Karpas-422 (cell line): ENCODE data around the gene CLTA. TPM values are rescaled to one million over a fixed set of nuclear protein-coding genes. Genes with fewer than 3 reads are reported as not detected.
"Not testable (repeated sequence)": the region's sequence is repeated elsewhere in the genome, so short reads cannot be mapped to it uniquely, and the experiment has no call there.

ENCODE experiments used
- DNase-seq: peaks from one replicate; pipeline ENCODE4 v3.0.0-alpha.2; 2015
- H2AFZ ChIP-seq: fragments of 200-600 bp; sonication (generic); 2 replicates; pipeline ENCODE4 v1.6.1; 2014; ENCODE audit warnings: antibody characterized with exemption, low read length, mixed read lengths
- H3K27ac ChIP-seq: fragments of 200-600 bp; sonication (generic); 2 replicates; pipeline ENCODE4 v1.5.1; 2014; ENCODE audit warnings: mild to moderate bottlenecking, low read length, moderate library complexity
- H3K27me3 ChIP-seq: fragments of 200-600 bp; sonication (generic); 2 replicates; pipeline ENCODE4 v1.6.1; 2014; ENCODE audit warnings: low read length, mixed read lengths
- H3K36me3 ChIP-seq: fragments of 200-600 bp; sonication (generic); 2 replicates; pipeline ENCODE4 v1.6.1; 2014; ENCODE audit warnings: low read length, mixed read lengths; ENCODE audit not compliant: insufficient read depth
- H3K4me1 ChIP-seq: fragments of 200-600 bp; sonication (generic); 2 replicates; pipeline ENCODE4 v1.6.1; 2014; ENCODE audit warnings: mild to moderate bottlenecking, low read length, mixed read lengths
- H3K4me2 ChIP-seq: fragments of 200-600 bp; sonication (generic); 2 replicates; pipeline ENCODE4 v1.6.1; 2014; ENCODE audit warnings: low read length, low read depth, mild to moderate bottlenecking; ENCODE audit not compliant: poor library complexity, severe bottlenecking
- H3K4me3 ChIP-seq: fragments of 200-600 bp; sonication (generic); 2 replicates; pipeline ENCODE4 v1.5.1; 2014; ENCODE audit warnings: mild to moderate bottlenecking, antibody characterized with exemption, low read length, mixed read lengths
- H3K79me2 ChIP-seq: fragments of 200-600 bp; sonication (generic); 2 replicates; pipeline ENCODE4 v1.6.1; 2014; ENCODE audit warnings: mild to moderate bottlenecking, low read length, mixed read lengths
- H3K9ac ChIP-seq: fragments of 200-600 bp; sonication (generic); 2 replicates; pipeline ENCODE4 v1.6.0; 2014; ENCODE audit warnings: low read length
- H3K9me2 ChIP-seq: fragments of 200-600 bp; sonication (generic), shearing (Covaris generic); replicated peaks from 2 replicates; pipeline ENCODE4 v1.6.0; 2014; ENCODE audit warnings: mild to moderate bottlenecking, low read length, moderate library complexity; ENCODE audit not compliant: insufficient read depth
- H3K9me3 ChIP-seq: fragments of 300-700, 200-600 bp; sonication (generic); 2 replicates; pipeline ENCODE4 v1.6.1; 2014; ENCODE audit warnings: low read length, mixed read lengths
- H4K20me1 ChIP-seq: fragments of 200-600 bp; sonication (generic); 2 replicates; pipeline ENCODE4 v1.6.1; 2014; ENCODE audit warnings: mild to moderate bottlenecking, antibody characterized with exemption, low read length, low read depth; ENCODE audit not compliant: insufficient read depth
- total RNA-seq: library from RNA; depleted of rRNA; stranded (reverse); fragments of >200 nt; shearing (Covaris generic); gene quantifications from 2 replicates; pipeline ENCODE4 v1.2.3, GENCODE V29; 2014; ENCODE audit warnings: low replicate concordance

Gene CLTA
- total RNA-seq, 1 experiment from 2014 or later: 147 TPM

DNA sequence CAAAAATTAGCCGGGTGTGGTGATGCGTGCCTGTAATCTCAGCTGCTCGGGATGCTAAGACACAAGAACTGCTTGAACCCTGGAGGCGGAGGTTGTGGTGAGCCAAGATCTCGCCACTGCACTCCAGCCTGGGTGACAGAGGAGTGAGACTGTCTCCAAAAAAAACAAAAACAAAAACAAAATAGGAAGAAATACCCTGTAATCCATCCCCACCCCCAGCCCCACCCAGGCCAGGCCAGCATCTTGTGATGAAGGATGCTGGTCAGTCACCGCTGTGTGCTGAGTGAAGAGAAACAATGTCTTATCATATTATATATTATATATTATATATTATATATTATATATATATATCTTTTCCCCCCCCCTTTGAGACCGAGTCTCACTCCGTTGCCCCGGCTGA, 37.0 kb upstream of the CLTA start:
- peaks cover 9% of the 10 kb centered on the region for H3K4me1 ChIP-seq

DNA sequence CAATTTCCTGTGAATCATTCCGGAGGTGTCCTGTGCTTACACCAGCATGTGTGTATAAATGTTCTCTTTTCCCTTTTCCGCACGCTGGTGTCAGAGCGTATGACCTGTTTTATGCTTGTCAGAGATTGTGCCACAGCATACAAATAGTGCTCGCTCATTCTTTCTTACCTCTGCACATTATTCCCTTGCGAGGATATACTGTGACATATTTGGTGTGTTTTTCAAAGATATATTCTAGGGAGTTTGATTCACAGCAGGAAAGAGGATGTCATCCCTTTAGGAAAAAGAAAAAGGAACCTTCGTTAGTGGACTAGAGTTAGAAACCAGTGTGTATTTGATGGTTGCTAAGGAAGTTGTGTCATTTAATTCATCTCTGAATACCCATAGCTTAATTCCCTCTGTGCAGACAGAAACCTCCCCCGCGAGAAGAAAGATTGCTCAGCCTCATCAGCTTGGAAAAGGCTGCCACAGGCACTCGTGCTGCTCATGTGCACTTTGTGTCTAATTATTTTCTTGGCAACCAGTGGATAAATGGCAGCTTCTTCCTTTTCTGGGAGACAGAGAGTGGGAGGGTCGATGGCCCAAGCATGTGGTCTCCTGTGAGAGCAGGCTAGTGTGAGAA, 36.3 kb upstream of the CLTA start:
- Histone ChIP-seq H3K4me1 (peaks cover 9% of the 10 kb centered on the region), H2AFZ (no peak overlapping the region), H3K27ac (no peak overlapping the region)

More for the DNA sequence above, 37.0 kb upstream of the CLTA start:
- Histone ChIP-seq H3K36me3 (no peaks in the 10 kb centered on the region), H3K27ac (no peak overlapping the region), H3K4me3 (no peak overlapping the region), H3K9ac (no peak overlapping the region), H4K20me1 (no peaks in the 10 kb centered on the region), H3K4me2 (no peak overlapping the region), H3K27me3 (no peaks in the 10 kb centered on the region), H3K9me3 (no peaks in the 10 kb centered on the region), H2AFZ (no peak overlapping the region), H3K9me2 (no peaks in the 10 kb centered on the region), H3K79me2 (no peaks in the 10 kb centered on the region)
- DNase-seq: no peak

DNA sequence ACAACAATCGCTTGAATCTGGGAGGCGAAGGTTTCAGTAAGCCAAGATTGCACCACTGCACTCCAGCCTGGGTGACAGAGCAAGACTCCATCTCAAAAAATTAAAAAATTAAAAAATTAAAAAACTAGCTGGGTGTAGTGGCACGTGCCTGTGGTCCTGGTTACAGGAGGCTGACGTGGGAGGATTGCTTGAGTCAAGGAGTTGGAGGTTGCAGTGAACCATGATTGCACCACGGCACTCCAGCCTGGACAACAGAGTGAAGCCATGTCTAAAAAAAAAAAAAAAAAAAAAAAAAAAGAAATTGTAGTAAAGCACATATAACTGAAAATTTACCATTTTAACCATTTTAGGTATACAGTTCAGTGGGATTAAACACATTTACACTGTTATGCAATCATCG, 34.6 kb upstream of the CLTA start:
- Histone ChIP-seq H3K4me1 (peaks cover 9% of the 10 kb centered on the region), H3K27ac (no peak overlapping the region), H3K36me3 (no peaks in the 10 kb centered on the region), H3K27me3 (no peaks in the 10 kb centered on the region), H4K20me1 (no peaks in the 10 kb centered on the region), H3K9ac (no peak overlapping the region), H3K79me2 (no peaks in the 10 kb centered on the region), H3K9me3 (no peaks in the 10 kb centered on the region), H2AFZ (no peak overlapping the region), H3K4me2 (no peak overlapping the region), H3K9me2 (no peaks in the 10 kb centered on the region), H3K4me3 (no peak overlapping the region)
- peak; percentile 17 for DNase-seq

More for the DNA sequence above, 36.3 kb upstream of the CLTA start:
- Histone ChIP-seq H3K9me2 (no peaks in the 10 kb centered on the region), H3K4me2 (no peak overlapping the region), H3K79me2 (no peaks in the 10 kb centered on the region), H3K9me3 (no peaks in the 10 kb centered on the region), H3K9ac (no peak overlapping the region), H3K27me3 (no peaks in the 10 kb centered on the region), H4K20me1 (no peaks in the 10 kb centered on the region), H3K36me3 (no peaks in the 10 kb centered on the region), H3K4me3 (no peak overlapping the region)
- no peak for DNase-seq

DNA sequence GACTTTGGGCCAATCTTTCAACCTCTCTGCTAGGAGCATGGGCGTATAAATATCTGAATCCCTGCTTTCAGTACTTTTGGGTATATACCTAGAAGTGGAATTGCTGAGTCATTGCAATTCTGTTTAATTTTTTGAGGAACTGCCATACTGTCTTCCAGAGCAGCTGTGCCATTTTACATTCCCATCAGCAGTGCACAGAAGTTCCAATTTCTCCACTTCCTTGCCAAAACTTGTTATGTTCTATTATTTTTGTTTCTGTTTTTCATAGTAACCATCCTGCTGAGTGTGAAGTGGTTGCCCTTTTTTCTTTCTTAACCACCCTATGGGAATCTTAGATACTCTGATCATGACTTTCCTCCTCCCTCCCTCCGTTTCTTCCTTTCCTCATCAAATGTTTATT, 32.6 kb upstream of the CLTA start:
- H3K36me3 ChIP-seq: no peaks in the 10 kb centered on the region
- no peak for DNase-seq
- no peak overlapping the region for H3K9ac ChIP-seq
- H3K4me2 ChIP-seq: no peak overlapping the region
- no peaks in the 10 kb centered on the region for H3K79me2 ChIP-seq
- no peak overlapping the region for H2AFZ ChIP-seq
- no peak overlapping the region for H3K4me3 ChIP-seq
- H3K9me2 ChIP-seq: no peaks in the 10 kb centered on the region
- no peaks in the 10 kb centered on the region for H4K20me1 ChIP-seq
- H3K27me3 ChIP-seq: no peaks in the 10 kb centered on the region
- H3K27ac ChIP-seq: no peak overlapping the region
- no peaks in the 10 kb centered on the region for H3K4me1 ChIP-seq
- no peaks in the 10 kb centered on the region for H3K9me3 ChIP-seq

DNA sequence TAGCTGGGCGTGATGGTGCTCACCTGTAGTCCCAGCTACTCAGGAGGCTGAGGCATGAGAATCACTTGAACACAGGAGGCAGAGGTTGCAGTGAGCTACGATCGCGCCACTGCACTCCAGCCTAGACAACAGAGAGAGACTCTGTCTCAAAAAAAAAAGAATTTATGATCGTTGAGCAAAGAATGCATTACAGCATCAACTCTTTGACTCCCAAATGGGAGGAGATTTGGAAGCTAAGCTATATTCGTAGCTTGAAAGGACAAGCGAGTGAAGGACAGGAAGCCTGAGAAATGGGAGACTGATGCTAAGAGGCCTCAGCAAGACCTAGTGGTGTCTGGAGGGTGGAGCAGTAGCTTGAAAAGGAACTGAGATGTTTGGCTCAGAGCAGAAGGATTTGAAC, 31.8 kb upstream of the CLTA start:
- H3K4me3 ChIP-seq: no peak overlapping the region
- H3K9me2 ChIP-seq: no peaks in the 10 kb centered on the region
- no peaks in the 10 kb centered on the region for H3K4me1 ChIP-seq
- DNase-seq: peak; percentile 15
- no peaks in the 10 kb centered on the region for H3K9me3 ChIP-seq
- H3K4me2 ChIP-seq: no peak overlapping the region
- H2AFZ ChIP-seq: no peak overlapping the region
- H3K79me2 ChIP-seq: no peaks in the 10 kb centered on the region
- H3K36me3 ChIP-seq: no peaks in the 10 kb centered on the region
- H3K27ac ChIP-seq: no peak overlapping the region
- H4K20me1 ChIP-seq: no peaks in the 10 kb centered on the region
- H3K9ac ChIP-seq: no peak overlapping the region
- H3K27me3 ChIP-seq: no peaks in the 10 kb centered on the region

DNA sequence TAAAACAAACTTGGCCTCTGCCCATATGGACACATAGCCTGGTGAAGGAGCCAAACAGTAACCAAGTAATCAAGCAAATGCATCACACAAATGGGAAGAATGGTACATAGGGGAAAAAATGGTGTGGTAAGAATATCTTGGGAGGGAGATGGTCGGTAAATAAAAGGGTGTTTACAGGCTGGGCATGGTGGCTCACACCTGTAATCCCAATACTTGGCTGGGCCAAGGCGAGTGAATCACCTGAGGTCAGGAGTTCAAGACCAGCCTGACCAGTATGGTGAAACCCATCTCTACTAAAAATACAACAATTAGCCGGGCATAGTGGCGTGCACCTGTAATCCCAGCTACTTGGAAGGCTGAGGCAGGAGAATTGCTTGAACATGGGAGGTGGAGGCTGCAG, 31.2 kb upstream of the CLTA start:
- not testable (repeated sequence) for H3K27me3 ChIP-seq

DNA sequence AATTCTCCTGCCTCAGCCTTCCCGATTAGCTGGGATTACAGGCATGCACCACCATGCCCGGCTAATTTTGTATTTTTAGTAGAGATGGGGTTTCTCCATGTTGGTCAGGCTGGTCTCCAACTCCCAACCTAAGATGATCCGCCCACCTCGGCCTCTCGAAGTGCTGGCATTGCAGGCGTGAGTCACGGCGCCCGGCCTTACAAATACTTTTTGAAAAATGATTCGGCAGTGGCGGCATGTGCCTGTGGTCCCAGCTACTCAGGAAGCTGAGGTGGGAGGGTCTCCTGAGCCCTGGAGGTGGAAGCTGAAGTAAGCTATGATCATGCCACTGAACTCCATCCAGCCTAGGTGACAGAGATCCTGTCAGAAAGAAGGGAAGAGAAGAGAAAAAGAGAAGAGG, 30.6 kb upstream of the CLTA start:
- H3K9me3 ChIP-seq, H3K9ac ChIP-seq, H3K9me2 ChIP-seq, H3K27me3 ChIP-seq, H3K27ac ChIP-seq, H3K4me2 ChIP-seq, H3K79me2 ChIP-seq, H3K36me3 ChIP-seq, H2AFZ ChIP-seq, H3K4me3 ChIP-seq, H3K4me1 ChIP-seq, H4K20me1 ChIP-seq, DNase-seq: not testable (repeated sequence)

More for the DNA sequence above, 31.2 kb upstream of the CLTA start:
- H3K79me2 ChIP-seq, H3K9ac ChIP-seq, H3K9me2 ChIP-seq, H3K4me1 ChIP-seq, H3K36me3 ChIP-seq, H4K20me1 ChIP-seq, H2AFZ ChIP-seq, H3K9me3 ChIP-seq, H3K27ac ChIP-seq, H3K4me3 ChIP-seq, DNase-seq, H3K4me2 ChIP-seq: not testable (repeated sequence)

DNA sequence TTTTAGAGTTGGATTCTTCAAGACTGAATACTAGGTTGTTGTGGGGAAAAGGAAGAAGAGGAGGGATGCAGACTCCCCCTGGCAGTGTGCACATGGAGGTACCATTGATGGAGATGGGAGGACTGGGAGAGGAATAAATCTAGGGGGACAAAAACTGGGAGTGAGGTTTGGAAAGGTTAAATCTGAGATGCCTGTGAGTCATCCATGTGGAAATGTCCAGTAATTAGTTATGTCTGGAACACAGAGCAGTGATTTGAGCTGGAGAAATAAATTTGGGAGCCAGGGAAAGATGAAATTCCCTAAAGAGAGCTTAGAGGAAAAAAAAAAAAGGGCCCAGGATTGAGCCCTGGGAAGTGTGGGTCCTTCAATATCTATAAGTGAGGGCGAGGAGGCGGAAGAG, 29.5 kb upstream of the CLTA start:
- no peaks in the 10 kb centered on the region for H3K9me2 ChIP-seq
- H3K4me2 ChIP-seq: no peak overlapping the region
- H4K20me1 ChIP-seq: no peaks in the 10 kb centered on the region
- H3K79me2 ChIP-seq: no peaks in the 10 kb centered on the region
- no peak overlapping the region for H3K9ac ChIP-seq
- H3K27ac ChIP-seq: no peak overlapping the region
- no peaks in the 10 kb centered on the region for H3K27me3 ChIP-seq
- no peak overlapping the region for H3K4me3 ChIP-seq
- no peak overlapping the region for H2AFZ ChIP-seq
- DNase-seq: no peak
- H3K4me1 ChIP-seq: peaks cover under 1% of the 10 kb centered on the region
- no peaks in the 10 kb centered on the region for H3K36me3 ChIP-seq
- no peaks in the 10 kb centered on the region for H3K9me3 ChIP-seq
